ENCODE measurements around the gene DISP2.

- TF ChIP-seq KLF9 (tag by site-specific recombination; IDR thresholded peaks at IDR 0.05; ENCODE audit: low read depth) (no peak), CTCF (tag by site-specific recombination; IDR thresholded peaks at IDR 0.05) (no peak), ZNF645 (tag by site-specific recombination; IDR thresholded peaks at IDR 0.05) (no peak), ZNF133 (tag by site-specific recombination; IDR thresholded peaks at IDR 0.05) (no peak)
Measured at GRCh38 chr15:40331637-40332036, 26.4 kb upstream of the DISP2 start.

Measured in HEK293 (cell line).